ENCODE results near the gene BPI.

The BPI gene

DNA sequence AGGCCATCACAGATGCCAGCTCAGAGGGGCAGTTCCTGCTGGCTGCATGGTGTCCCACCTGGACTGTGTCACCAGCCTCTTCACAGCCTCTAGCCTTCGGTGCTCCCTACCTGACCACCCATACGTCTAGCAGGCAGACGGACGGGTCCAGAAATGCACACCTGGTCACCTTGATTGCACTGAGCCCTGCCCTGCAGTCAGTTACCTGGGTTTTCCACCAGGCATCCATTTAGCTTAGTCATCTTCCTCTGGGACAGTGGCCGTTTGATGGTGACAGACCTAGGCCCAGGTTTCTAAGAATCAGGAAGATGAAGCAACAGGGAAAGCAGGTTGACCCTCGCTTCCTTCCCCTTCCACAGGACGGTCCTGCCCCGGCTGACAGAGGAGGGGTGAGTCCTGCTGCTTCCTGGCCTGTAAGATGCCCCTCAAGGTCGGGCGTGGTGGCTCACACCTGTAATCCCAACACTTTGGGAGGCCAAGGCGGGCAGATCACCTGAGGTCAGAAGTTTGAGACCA lies 9.8 kb upstream of the BPI start:
- ATAC-seq (ENCODE audit: low read depth): no peak
- Histone ChIP-seq H3K4me3 (ENCODE audit: severe bottlenecking) (no peak overlapping the region), H3K9me3 (ENCODE audit: severe bottlenecking) (no peaks in the 10 kb centered on the region), H3K36me3 (ENCODE audit: low read depth) (no peaks in the 10 kb centered on the region), H3K27ac (ENCODE audit: poor library complexity, severe bottlenecking) (no peak overlapping the region), H3K27me3 (ENCODE audit: insufficient read depth, poor library complexity, severe bottlenecking) (no peaks in the 10 kb centered on the region), H3K4me1 (ENCODE audit: insufficient read depth, poor library complexity, severe bottlenecking) (no peaks in the 10 kb centered on the region)
- DNase-seq (ENCODE audit: low spot score): no peak
- TF ChIP-seq, protein P1, sequence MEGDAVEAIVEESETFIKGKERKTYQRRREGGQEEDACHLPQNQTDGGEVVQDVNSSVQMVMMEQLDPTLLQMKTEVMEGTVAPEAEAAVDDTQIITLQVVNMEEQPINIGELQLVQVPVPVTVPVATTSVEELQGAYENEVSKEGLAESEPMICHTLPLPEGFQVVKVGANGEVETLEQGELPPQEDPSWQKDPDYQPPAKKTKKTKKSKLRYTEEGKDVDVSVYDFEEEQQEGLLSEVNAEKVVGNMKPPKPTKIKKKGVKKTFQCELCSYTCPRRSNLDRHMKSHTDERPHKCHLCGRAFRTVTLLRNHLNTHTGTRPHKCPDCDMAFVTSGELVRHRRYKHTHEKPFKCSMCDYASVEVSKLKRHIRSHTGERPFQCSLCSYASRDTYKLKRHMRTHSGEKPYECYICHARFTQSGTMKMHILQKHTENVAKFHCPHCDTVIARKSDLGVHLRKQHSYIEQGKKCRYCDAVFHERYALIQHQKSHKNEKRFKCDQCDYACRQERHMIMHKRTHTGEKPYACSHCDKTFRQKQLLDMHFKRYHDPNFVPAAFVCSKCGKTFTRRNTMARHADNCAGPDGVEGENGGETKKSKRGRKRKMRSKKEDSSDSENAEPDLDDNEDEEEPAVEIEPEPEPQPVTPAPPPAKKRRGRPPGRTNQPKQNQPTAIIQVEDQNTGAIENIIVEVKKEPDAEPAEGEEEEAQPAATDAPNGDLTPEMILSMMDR (IDR thresholded peaks at IDR 0.05; ENCODE audit: poor library complexity, severe bottlenecking): no peak

DNA sequence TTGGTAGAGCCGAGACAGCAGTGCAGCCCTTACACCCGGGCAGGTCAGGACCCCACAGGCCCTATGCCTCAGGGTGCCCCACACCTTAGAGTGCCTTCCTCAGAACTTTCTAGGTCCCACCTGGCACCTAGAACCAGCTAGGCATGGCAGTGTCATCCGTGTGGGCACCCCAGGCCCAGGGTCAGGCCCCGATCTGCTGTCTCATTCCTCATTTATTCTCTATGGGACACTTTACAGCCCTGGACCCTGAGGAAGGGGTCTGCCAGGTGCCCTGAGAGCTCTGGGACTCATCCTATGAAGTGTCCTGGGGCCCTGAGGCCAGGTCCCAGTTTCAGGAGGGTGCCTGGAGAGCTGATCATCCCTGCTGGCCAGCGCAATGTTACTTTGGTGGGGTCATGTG lies 8.1 kb upstream of the BPI start:
- no peak overlapping the region for H3K27ac ChIP-seq (ENCODE audit: poor library complexity, severe bottlenecking)

DNA sequence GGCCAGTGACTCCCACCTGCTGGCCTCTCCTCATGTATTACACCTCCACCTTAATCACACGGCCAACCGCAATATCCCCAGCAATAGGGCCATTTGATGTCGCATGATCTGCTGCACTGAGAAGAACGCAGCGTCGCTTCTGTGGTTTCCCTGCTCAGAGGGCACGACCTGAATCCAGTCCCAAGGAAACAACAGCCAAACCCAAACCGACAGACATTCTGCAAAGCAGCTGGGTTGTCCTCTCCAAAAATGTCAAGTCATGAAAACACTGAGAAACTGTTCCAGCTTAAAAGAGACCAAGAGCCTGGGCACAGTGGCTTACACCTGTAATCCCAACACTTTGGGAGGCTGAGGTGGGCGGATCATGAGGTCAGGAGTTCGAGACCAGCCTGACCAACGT lies 7.5 kb upstream of the BPI start:
- TF ChIP-seq, protein P1 (IDR thresholded peaks at IDR 0.05; ENCODE audit: poor library complexity, severe bottlenecking): no peak
- no peaks in the 10 kb centered on the region for H3K4me1 ChIP-seq (ENCODE audit: insufficient read depth, poor library complexity, severe bottlenecking)
- no peaks in the 10 kb centered on the region for H3K9me3 ChIP-seq (ENCODE audit: severe bottlenecking)
- H3K36me3 ChIP-seq (ENCODE audit: low read depth): no peaks in the 10 kb centered on the region
- no peak overlapping the region for H3K27ac ChIP-seq (ENCODE audit: poor library complexity, severe bottlenecking)
- no peak for ATAC-seq (ENCODE audit: low read depth)
- no peak for DNase-seq (ENCODE audit: low spot score)
- H3K27me3 ChIP-seq (ENCODE audit: insufficient read depth, poor library complexity, severe bottlenecking): no peaks in the 10 kb centered on the region
- no peak overlapping the region for H3K4me3 ChIP-seq (ENCODE audit: severe bottlenecking)

More for the DNA sequence above, 8.1 kb upstream of the BPI start:
- no peaks in the 10 kb centered on the region for H3K36me3 ChIP-seq (ENCODE audit: low read depth)
- H3K27me3 ChIP-seq (ENCODE audit: insufficient read depth, poor library complexity, severe bottlenecking): no peaks in the 10 kb centered on the region
- H3K4me1 ChIP-seq (ENCODE audit: insufficient read depth, poor library complexity, severe bottlenecking): no peaks in the 10 kb centered on the region
- TF ChIP-seq, protein P1 (IDR thresholded peaks at IDR 0.05; ENCODE audit: poor library complexity, severe bottlenecking): no peak
- ATAC-seq (ENCODE audit: low read depth) (no peak), DNase-seq (ENCODE audit: low spot score) (no peak)
- H3K9me3 ChIP-seq (ENCODE audit: severe bottlenecking): no peaks in the 10 kb centered on the region
- H3K4me3 ChIP-seq (ENCODE audit: severe bottlenecking): no peak overlapping the region

DNA sequence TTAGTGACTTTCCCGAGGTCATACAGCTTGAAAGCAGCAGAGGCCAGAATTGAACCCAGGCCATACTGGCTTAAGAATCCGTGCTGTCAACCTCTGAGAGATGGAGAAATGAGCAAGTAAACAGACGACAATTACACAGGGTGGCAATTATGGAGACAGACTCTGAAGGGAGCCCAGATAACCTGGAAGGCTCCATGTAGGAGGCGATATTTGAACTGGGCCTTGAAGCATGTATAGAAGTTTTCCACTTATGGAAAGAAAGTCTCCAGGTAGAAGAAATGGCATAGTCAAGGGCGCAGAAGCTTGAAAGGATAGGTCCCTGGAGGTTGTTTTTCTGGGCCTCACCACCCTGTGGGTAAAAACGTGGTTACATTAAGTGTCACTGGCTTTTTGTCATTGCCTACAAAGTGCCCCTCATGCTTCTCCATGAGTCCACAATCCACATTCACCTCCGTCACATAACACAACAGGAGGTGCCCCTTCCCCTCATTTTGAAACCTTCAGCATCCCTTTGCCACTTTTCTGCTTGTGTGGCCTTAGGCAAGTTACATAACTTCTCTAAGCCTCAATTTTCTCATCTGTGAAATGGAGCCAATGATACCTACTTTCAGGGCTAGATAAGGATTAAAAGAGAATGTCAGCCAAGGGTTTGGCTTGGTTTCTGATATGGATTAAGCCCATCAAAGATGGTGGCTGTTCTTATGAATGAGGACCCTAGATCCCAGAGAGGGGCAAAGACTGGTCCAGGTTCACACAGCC lies 5.9 kb upstream of the BPI start:
- H3K36me3 ChIP-seq (ENCODE audit: low read depth): no peaks in the 10 kb centered on the region

More for the DNA sequence above, 5.9 kb upstream of the BPI start:
- Histone ChIP-seq H3K27me3 (ENCODE audit: insufficient read depth, poor library complexity, severe bottlenecking) (no peaks in the 10 kb centered on the region), H3K4me3 (ENCODE audit: severe bottlenecking) (no peak overlapping the region), H3K9me3 (ENCODE audit: severe bottlenecking) (no peaks in the 10 kb centered on the region), H3K4me1 (ENCODE audit: insufficient read depth, poor library complexity, severe bottlenecking) (no peaks in the 10 kb centered on the region), H3K27ac (ENCODE audit: poor library complexity, severe bottlenecking) (no peak overlapping the region)
- TF ChIP-seq, protein P1 (IDR thresholded peaks at IDR 0.05; ENCODE audit: poor library complexity, severe bottlenecking): no peak
- DNase-seq (ENCODE audit: low spot score) (no peak), ATAC-seq (ENCODE audit: low read depth) (no peak)
